GM21576 (cell line): ENCODE results near the gene NBPF9.
"Not testable (repeated sequence)": the region's sequence is repeated elsewhere in the genome, so short reads cannot be mapped to it uniquely, and the experiment has no call there.

Experiments used
- ATAC-seq: cut with Tn5 transposase; IDR thresholded peaks from one replicate; pipeline ENCODE4 v1.9.1; 2021; ENCODE audit warnings: mild to moderate bottlenecking, moderate library complexity; ENCODE audit not compliant: unreplicated experiment

NBPF9 gene, protein sequence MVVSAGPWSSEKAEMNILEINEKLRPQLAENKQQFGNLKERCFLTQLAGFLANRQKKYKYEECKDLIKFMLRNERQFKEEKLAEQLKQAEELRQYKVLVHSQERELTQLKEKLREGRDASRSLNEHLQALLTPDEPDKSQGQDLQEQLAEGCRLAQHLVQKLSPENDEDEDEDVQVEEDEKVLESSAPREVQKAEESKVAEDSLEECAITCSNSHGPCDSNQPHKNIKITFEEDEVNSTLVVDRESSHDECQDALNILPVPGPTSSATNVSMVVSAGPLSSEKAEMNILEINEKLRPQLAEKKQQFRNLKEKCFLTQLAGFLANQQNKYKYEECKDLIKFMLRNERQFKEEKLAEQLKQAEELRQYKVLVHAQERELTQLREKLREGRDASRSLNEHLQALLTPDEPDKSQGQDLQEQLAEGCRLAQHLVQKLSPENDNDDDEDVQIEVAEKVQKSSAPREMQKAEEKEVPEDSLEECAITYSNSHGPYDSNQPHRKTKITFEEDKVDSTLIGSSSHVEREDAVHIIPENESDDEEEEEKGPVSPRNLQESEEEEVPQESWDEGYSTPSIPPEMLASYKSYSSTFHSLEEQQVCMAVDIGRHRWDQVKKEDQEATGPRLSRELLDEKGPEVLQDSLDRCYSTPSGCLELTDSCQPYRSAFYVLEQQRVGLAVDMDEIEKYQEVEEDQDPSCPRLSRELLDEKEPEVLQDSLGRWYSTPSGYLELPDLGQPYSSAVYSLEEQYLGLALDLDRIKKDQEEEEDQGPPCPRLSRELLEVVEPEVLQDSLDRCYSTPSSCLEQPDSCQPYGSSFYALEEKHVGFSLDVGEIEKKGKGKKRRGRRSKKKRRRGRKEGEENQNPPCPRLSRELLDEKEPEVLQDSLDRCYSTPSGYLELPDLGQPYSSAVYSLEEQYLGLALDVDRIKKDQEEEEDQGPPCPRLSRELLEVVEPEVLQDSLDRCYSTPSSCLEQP (N-terminal part only)

DNA sequence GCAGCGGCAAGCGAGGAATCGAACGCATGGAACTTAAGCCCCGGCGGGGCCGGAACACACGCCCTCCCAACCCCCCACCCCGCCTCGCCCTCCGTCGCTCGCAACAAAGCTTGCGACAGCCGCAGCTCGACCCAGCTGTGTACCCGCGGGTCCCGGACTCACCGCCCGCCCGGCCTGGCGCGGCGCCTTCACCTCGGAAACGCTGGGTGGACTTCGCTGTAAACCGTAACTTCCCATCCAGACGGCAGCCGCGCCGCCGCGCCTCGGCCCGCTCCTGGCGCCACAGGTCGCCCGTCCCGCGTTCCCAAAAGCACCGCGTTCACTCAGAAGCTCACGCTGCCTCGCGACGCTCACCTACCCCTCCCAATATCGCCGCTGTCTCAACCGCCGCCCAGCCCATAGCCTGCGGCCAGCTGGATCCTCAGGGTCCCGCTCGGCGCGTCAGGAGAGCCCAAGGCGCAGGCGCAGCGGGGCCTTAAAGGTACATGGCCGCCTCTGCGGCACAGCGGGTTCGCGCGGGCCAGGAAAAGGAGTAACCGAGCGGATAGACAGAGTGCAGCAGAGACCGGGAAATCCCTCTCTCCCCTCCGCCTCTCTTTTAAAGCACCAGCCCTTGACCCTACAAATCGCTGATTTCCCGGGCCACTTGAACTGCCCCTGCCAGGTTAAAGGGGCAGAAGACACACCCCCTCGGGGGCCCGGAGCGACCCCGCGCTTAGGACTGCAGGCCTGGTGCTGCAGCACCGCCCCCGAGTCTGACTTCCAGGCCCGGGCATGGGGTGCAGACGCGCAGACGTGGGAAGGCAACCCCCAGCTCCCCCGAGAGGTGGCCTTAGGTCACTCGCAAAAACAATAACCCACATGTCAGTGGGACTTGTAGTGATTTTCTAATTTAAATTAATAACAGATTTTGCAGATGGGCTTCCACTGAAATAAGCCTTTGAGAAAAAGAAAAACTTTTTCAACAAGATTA lies at the start of gene NBPF9:
Gene NBPF9, minus strand, starts transcription at position 443 of the 973 bp plus-strand sequence. CDS start 21,412 bp downstream, outside the sequence.
- ATAC-seq, result peak; percentile 95

DNA sequence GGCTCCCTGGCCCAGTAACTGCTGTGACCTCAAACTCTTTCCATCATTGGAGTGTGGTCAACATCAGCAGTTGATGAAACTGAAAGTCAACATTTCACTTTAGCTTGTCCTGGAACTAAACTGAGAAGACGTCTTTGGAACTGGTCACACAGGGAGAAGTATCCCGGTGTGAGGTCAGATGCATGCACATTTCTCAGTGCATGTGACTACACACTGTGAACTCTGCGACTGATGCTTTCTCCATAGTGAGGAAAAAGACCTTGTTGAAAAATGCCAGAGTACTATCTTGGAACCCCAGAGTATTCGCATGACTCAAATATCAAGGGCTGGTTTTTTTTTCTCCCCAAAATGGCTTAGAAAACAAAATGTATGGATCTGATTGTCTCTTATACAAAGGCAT lies 46.6 kb upstream of the NBPF9 start:
- ATAC-seq, result not testable (repeated sequence)

DNA sequence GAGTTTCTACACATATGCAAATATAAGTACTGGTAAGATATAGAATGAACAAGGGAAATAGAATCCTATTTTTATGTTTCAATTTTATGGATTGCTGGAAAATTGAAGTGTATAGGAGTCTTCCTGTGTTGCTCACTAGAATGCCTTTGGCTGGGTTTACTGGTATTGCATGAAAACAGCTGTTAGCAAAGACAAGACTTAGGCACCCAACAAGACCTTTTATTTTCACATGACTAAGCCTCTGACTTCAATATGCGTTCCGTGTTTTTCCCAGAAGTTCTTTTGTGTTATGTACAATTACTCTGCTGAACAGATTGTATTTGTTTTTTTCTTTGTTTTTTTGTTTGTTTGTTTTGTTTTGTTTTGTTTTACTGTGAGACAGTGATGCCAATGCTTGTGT lies 34.2 kb upstream of the NBPF9 start:
- not testable (repeated sequence) for ATAC-seq

DNA sequence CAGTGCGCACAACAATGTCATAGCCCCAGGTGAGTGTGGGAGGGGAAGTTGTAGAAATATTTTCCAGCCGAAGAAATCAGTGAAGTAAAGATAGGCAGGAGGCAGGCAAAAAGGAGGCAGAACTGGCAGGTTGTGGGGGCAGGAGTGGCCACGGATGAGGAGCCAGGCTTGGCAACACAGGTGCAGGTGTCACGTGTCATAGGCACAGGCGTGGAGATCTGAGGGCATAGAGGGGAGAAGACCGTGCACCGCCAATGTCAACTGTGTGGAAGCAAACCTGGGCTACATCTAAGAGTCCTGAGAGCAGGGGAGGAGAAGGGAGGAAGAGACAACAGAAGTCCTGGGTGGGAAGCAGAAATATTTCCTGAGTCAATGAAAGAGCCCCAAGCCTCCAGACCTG lies 27.6 kb upstream of the NBPF9 start:
- not testable (repeated sequence) for ATAC-seq

DNA sequence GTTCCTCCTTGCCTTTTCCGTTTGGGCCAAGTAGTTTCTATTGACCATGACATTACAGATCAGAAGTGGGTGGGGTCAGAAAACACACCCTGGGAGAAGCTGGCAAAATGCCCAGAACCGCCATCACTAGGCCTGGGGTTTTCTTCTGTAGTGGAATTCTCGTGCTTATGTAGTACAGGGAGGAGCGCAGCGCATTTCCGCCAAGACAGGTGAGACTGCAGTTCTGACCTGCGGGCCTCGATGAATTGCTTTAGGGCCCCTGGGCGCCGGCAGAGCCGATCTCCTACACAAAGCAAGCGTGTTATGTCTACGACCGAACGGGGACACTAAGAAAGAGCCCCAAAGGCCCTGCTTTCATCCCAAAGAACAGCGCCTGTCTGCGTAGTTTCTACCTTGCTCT lies 25.9 kb upstream of the NBPF9 start:
- not testable (repeated sequence) for ATAC-seq

DNA sequence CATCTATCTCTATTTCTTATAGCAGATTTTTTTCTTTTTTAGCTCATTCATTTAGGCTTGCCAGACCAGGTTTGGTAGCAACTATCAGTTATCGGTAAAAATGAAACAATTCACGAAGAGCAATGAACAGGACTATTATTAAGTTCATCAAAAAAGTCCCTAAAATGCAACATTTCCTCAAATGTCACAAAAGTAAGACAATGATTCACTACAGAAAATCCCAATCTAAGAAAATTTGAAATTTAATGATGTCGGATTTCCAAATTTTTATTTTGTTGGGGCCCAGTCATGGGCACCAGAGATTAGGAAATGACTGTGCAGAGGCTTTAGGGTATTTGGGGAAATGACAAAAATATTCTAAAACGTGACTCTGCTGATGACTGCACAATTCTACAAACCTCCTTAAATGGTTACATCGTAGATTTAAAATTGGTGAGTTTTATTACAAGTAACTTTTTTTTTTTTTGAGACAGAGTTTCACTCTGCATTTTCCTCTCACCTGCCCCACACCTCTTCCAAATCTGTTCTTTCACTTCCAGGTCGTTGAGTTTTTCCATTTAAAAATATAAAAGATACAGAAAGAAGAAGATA lies 23.3 kb upstream of the NBPF9 start:
- not testable (repeated sequence) for ATAC-seq

DNA sequence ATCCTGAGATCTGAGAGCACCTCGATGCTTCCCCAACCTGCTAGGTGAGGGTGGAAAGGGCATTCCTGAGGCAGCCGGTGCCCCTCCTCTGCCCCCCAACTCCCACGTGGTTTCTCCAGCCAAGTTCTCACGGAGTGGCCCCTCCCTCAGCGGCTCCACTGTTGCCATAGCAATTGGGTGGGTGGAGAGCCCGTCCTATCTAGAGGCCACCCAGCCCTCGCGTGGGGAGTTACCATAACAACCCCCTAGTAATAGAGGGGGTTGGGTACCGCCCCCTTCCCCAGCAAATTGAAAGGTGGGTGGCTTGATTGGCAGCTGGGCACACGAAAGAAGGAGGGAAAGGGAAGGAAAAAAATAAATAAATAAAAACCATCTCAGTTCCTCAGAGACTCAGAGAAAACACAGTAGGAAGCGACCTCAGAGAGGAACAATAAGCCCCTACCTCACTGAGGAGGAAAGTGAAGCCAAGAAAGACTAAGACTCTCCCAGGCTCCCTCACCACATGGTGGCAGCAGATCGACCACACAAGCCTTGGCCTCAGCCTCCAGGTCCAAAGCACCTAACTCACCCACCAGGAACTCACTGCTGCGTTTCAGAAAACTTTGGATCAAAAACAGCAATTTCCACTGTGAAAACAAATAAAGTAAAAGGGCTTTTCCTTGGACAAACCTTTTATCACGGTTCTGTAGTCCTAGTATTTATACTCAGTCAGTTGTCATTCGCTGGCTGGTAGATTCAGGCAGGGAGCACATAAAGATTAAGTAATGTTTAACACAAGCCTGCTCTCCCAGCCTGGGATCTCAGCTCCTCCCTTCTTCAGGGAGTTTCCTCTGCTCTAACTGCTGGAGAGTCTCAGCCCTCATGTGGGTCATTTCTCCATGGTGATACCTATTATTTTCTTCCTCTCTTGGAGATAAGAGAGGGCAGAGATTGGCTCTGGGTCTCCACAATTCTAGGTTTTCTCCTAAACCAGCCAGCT lies 20.9 kb upstream of the NBPF9 start:
- not testable (repeated sequence) for ATAC-seq

DNA sequence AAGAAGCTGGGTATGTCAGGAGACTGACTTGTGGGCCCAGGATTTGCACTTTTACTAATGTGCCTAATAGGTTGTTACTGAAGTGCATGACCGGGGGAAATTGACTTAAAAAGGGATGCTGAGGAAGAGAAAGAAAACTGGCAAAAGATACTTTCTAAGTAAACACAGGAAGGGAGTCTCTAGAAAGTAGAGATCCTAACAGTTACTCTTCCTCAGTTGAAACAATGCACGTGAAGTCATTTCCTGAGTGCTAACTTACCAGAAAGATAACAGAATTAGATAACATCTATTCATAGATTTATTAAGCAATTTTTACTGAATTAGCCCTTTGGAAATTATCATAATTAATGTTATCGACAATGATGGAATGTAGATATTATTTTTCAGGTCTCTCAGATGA lies 9.5 kb upstream of the NBPF9 start:
- not testable (repeated sequence) for ATAC-seq

DNA sequence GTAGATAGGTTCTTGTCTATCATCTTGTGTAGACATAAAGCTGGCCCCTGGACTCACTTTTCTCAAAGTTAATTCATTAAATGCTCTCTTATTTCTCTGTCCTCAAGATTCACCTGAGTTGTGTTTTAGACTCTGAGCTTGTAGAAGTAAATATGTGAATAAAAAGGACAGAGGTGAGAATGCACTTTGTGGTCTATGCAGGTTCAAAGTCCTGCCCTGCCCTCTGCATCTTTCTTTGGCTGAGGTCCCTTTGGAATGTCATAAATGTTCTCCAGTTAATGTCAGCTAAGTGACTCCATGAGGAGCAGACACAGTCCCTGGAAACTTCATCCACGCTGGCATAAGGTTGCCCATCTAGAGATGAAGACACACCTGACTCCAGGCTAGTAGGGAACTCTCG lies 7.0 kb upstream of the NBPF9 start:
- not testable (repeated sequence) for ATAC-seq

DNA sequence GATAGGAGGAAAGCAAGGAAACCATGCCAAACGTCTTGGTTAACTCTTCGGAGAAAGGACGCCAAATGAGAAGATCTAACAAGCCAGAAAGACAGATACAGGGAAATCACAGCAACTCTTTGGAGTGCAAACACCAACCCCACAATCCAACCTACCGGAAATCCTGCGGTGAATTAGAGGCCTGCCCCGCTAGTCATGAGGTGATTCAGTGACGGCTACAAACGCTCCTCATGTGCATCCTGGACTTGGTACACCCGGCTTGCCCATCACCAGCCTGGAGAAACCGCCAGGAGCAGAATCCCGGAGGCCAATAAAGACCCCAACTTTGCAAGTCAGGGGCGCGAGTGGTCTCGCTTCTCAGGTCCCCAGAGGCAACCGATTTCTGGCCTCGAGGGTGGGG lies 777 bp downstream of the NBPF9 start:
- not testable (repeated sequence) for ATAC-seq

DNA sequence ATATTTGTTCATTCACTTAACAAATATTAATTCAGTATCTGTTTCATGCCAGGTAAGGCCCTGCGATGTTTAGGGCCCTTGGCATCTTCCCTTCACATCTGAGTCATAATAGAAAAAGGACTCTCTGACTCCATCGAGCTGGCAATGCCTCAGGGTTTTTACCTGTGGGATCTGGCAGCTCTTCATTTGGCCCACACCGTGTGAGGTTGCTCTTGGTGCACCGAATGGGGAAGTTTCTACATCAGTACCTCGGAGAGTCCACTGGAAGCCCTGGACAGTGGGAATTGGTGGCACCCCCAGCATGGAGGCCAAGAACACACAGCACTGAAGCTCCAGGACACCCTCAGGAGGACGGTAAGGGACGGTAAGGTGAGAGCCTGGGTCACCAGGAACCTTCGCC lies 5.1 kb downstream of the NBPF9 start:
- ATAC-seq, result not testable (repeated sequence)

DNA sequence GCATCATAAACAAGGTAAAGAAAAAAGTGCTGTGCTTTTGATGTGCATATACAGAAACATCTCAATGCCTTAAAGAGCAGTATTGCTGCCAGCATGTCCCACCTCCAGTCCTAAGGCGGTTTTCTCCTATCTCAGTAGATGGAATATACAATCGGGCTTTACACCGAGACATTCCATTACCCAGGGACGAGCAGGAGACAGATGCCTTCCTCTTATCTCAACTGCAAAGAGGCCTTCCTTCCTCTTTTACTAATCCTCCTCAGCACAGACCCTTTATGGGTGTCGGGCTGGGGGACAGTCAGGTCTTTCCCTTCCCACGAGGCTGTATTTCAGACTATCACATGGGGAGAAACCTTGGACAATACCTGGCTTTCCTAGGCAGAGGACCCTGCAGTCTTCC lies 10.2 kb downstream of the NBPF9 start:
- ATAC-seq, result not testable (repeated sequence)

DNA sequence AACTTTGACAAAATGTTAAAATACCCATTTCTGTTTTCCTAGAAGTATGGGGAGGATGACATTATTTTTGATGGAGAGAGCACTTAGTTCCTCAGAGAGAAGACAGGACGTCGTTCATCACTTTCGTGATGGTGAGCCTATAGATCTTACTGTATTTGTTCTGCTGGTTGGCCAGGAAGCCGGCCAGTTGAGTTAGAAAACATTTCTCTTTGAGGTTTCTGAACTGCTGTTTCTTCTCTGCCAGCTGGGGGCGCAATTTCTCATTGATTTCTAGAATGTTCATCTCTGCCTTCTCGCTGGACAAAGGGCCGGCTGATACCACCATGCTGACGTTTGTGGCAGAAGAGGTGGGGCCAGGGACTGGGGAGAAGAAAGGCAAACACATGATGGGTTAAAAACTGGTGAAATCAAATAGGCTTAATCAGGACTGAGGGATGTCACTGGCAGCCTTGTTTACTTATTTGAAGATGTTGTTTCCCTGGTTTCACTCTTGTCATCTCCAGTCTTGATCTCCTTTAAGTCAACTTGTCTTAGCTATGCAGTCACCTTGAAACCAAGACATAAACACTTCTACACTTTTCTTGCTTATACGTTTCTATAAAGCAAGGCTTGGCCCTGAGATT lies 27.7 kb downstream of the NBPF9 start:
- not testable (repeated sequence) for ATAC-seq

DNA sequence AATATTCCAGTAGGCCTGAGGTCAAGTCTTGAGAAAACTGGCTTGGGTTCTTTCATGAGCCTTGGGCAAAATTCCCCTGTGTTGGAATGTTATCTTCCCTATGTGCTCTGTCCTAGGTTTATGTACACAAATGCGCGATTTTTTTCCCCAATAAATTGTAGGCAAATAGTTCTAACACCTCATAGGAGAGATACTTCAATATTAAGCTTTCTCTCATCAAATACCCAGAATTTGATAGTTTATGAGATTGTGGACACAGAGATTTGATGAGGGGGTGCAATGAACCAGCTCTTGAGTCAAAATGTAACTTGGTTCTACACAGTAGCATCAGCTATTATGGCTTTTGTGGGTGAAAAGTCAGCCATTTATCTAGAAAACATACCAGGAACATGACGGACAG lies 38.7 kb downstream of the NBPF9 start:
- ATAC-seq, result not testable (repeated sequence)

DNA sequence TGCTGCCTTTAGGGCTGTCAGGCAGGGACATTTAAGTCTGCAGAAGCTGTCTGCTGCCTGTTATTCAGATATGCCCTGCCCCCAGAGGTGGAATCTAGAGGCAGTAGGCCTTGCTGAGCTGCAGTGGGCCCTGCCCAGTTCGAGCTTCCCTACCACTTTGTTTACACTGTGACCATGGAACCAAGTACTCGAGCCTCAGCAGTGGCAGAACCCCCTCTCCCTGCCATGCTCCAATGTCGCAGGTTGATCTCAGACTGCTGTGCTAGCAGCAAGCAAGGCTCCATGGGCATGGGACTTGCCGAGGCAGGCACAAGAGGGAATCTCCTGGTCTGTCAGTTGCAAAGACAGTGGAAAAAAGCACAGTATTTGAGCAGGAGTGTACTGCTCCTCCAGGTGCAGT lies 60.3 kb downstream of the NBPF9 start:
- not testable (repeated sequence) for ATAC-seq

DNA sequence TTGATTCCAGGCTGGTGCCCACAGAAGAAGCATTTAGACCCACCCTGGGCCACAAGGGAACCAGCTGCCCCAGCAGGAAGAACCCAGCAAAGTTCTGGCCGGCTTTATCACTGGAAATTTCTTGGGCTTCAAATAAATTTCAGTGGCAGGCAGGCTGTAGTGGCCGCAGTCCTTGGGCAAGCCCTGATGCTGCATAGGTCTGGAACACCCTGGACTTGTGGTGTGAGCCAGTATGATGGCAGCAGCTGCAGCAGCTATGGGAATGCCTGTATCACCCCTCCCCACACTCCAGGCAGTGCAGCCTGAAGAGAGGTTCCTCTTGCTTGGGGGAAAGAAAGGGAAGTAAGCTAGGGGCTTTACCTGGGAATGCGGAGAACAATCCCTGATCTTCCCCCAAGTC lies 69.4 kb downstream of the NBPF9 start:
- not testable (repeated sequence) for ATAC-seq

DNA sequence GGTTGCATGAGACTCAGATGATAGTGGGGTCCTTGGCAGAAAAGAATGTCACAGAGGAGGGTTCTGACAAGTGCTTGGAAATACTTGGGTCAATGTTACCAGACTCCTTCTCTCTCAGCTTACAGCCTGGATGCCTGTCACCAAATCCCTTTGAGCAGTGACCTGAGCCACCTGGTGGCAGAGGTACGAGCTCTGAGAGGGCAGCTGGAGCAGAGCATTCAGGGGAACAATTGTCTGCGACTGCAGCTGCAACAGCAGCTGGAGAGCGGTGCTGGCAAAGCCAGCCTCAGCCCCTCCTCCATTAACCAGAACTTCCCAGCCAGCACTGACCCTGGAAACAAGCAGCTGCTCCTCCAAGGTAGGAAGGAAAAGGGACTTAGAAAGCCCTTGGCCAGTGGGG lies 79.0 kb downstream of the NBPF9 start:
- not testable (repeated sequence) for ATAC-seq

DNA sequence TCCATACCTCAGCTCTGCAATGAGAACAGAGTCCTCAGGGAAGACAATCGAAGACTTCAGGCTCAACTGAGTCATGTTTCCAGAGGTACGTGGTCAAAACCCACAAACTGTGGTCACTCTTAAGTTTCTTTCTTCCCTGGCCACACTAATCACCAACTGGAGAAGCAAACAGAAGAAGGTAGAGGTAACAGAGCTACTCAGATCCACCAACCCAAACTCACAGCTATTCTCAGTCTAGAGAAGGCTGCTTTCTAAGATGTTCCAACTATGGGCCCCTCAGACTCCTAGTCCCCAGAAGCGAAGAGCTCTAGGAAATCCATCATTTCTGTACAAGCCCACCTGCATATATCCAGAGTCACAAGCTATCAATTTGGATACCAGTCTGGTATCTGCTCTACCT lies 84.8 kb downstream of the NBPF9 start:
- ATAC-seq, result not testable (repeated sequence)
